ENCODE results near the gene HAND1. TPM values are rescaled to one million over a fixed set of nuclear protein-coding genes. Genes with fewer than 3 reads are reported as not detected.

The HAND1 gene
- total and polyA plus RNA-seq, 9 of the 15 experiments (the other 6 are each of a cell fraction or from before 2014, with no cell fraction given), result not detected

GRCh38 chr5:154446195-154447088, 31.6 kb downstream of the HAND1 start (continued):
- no peak for TF ChIP-seq HNRNPH1 (optimal IDR thresholded peaks at IDR 0.05; ENCODE audit: low read depth, low read length)
- no peak for TF ChIP-seq JUN (IDR thresholded peaks at IDR 0.05; ENCODE audit: borderline replicate concordance, low read depth, low read length)
- no peak for TF ChIP-seq JUN (CRISPR knock-in tag; IDR thresholded peaks at IDR 0.05; ENCODE audit: borderline replicate concordance)
- TF ChIP-seq ZNF280A (IDR thresholded peaks at IDR 0.05; ENCODE audit: low read depth, partially characterized antibody), result no peak
- no peak for TF ChIP-seq TAF7 (tag; IDR thresholded peaks at IDR 0.05)
- TF ChIP-seq LEF1 (IDR thresholded peaks at IDR 0.05), result no peak
- TF ChIP-seq HMGN3 (IDR thresholded peaks at IDR 0.05; ENCODE audit: borderline replicate concordance, extremely low read depth, insufficient read length, low read depth, low read length), result no peak
- TF ChIP-seq CBX8 (IDR thresholded peaks at IDR 0.05; ENCODE audit: borderline replicate concordance, extremely low read depth, low read depth, low read length, poor library complexity, severe bottlenecking), result no peak
- no peak for TF ChIP-seq ZNF239 (CRISPR knock-in tag; IDR thresholded peaks at IDR 0.05)
- no peak for TF ChIP-seq FOXA1 (IDR thresholded peaks at IDR 0.05; ENCODE audit: borderline replicate concordance)
- no peak for TF ChIP-seq MYBL2 (IDR thresholded peaks at IDR 0.05; ENCODE audit: low read depth)
- no peak for TF ChIP-seq MYBL2 (CRISPR knock-in tag; IDR thresholded peaks at IDR 0.05; ENCODE audit: borderline replicate concordance)
- no peak for TF ChIP-seq GTF2A2 (tag; IDR thresholded peaks at IDR 0.05)
- no peak for TF ChIP-seq HNRNPUL1 (IDR thresholded peaks at IDR 0.05; ENCODE audit: low read length)
- TF ChIP-seq ATF1 (CRISPR knock-in tag; IDR thresholded peaks at IDR 0.05), result no peak
- TF ChIP-seq ATF1 (tag; IDR thresholded peaks at IDR 0.05), result no peak
- TF ChIP-seq KLF13 (tag; IDR thresholded peaks at IDR 0.05; ENCODE audit: borderline replicate concordance, low read depth), result no peak
- TF ChIP-seq TEAD4 (IDR thresholded peaks at IDR 0.05; ENCODE audit: low read length), result no peak
- no peak for TF ChIP-seq TEAD4 (CRISPR knock-in tag; IDR thresholded peaks at IDR 0.05; ENCODE audit: borderline replicate concordance)
- TF ChIP-seq, protein P1, sequence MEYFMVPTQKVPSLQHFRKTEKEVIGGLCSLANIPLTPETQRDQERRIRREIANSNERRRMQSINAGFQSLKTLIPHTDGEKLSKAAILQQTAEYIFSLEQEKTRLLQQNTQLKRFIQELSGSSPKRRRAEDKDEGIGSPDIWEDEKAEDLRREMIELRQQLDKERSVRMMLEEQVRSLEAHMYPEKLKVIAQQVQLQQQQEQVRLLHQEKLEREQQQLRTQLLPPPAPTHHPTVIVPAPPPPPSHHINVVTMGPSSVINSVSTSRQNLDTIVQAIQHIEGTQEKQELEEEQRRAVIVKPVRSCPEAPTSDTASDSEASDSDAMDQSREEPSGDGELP (CRISPR knock-in tag; IDR thresholded peaks at IDR 0.05; ENCODE audit: borderline replicate concordance), result peak; percentile 58; the same call in 1 of the 2 replicates
- TF ChIP-seq SMAD1 (IDR thresholded peaks at IDR 0.05; ENCODE audit: low read depth, low read length, partially characterized antibody), result no peak
- TF ChIP-seq MYNN (IDR thresholded peaks at IDR 0.05), result no peak
- no peak for TF ChIP-seq MYNN (CRISPR knock-in tag; IDR thresholded peaks at IDR 0.05)
- TF ChIP-seq, protein P2, sequence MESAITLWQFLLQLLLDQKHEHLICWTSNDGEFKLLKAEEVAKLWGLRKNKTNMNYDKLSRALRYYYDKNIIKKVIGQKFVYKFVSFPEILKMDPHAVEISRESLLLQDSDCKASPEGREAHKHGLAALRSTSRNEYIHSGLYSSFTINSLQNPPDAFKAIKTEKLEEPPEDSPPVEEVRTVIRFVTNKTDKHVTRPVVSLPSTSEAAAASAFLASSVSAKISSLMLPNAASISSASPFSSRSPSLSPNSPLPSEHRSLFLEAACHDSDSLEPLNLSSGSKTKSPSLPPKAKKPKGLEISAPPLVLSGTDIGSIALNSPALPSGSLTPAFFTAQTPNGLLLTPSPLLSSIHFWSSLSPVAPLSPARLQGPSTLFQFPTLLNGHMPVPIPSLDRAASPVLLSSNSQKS (CRISPR knock-in tag; IDR thresholded peaks at IDR 0.05), result no peak
- TF ChIP-seq CHD1 (IDR thresholded peaks at IDR 0.05; ENCODE audit: low read length), result peak; percentile 44
- TF ChIP-seq RBM14 (IDR thresholded peaks at IDR 0.05; ENCODE audit: borderline replicate concordance, insufficient read depth, low read depth, low read length), result 0 out of 2 replicates have a peak, but pooled peaks have one; percentile 69
- TF ChIP-seq ZNF354B (CRISPR knock-in tag; IDR thresholded peaks at IDR 0.05), result no peak
